ENCODE data around the gene SAC3D1.

SAC3D1 gene

DNA sequence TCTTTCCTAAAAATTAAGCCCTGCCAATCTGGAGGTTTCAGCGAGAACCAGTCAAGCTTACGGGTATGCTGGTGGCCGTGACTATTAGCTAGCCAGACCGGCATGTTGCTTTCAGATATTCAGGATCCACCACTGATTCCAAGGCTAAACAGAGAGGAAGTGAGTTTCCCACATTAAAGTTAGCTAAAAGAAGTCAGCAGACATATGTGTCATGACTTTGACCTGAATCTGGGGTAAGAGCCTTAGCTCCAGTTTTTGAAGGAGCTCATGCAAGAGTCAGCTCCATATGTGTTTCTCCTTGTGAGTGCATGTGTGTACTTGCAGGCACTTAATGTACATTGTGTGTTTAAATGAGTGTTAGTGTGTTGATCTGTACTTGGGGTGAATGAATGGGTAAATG is 44.4 kb downstream of the SAC3D1 start:
- H3K36me3 ChIP-seq (ENCODE audit: control insufficient read depth, insufficient read depth, low read length), result peaks cover 31% of the 10 kb centered on the region
- no peak for DNase-seq

DNA sequence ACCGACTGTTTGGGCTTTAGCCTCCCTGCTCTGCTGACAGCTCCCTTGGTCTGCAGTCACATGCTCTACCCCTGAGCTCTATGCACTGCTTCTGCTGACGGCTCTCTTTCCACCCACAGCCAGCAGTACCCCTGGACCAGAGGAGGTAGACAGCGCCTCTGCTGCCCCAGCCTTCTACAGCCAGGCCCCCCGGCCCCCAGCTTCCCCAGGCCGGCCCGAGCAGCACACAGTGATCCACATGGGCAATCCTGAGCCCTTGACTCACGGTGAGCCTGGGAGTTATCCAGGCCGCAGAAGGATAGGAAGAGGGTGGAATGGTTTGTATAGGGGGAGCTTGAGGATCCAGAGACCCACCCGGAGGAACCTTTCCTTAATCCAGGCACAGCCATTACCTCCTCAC is 45.8 kb downstream of the SAC3D1 start:
- H3K27ac ChIP-seq (ENCODE audit: insufficient read depth, low read length, poor library complexity, severe bottlenecking), result no peak overlapping the region
- no peaks in the 10 kb centered on the region for H3K9me3 ChIP-seq (ENCODE audit: control insufficient read depth, low read length)
- no peak overlapping the region for H3K4me3 ChIP-seq (ENCODE audit: insufficient read depth, low read depth, low read length, poor library complexity, severe bottlenecking)
- DNase-seq, result no peak
- peaks cover 31% of the 10 kb centered on the region for H3K36me3 ChIP-seq (ENCODE audit: control insufficient read depth, insufficient read depth, low read length)
- no peaks in the 10 kb centered on the region for H3K27me3 ChIP-seq (replicated peaks; ENCODE audit: control insufficient read depth, insufficient read depth, low read length, poor library complexity, severe bottlenecking)
- H3K4me1 ChIP-seq (ENCODE audit: control insufficient read depth, insufficient read depth, low read length, poor library complexity, severe bottlenecking), result peaks cover 16% of the 10 kb centered on the region

More for the DNA sequence above, 44.4 kb downstream of the SAC3D1 start:
- Histone ChIP-seq H3K4me1 (ENCODE audit: control insufficient read depth, insufficient read depth, low read length, poor library complexity, severe bottlenecking) (peaks cover 16% of the 10 kb centered on the region), H3K27ac (ENCODE audit: insufficient read depth, low read length, poor library complexity, severe bottlenecking) (no peak overlapping the region), H3K4me3 (ENCODE audit: insufficient read depth, low read depth, low read length, poor library complexity, severe bottlenecking) (no peak overlapping the region), H3K9me3 (ENCODE audit: control insufficient read depth, low read length) (no peaks in the 10 kb centered on the region), H3K27me3 (replicated peaks; ENCODE audit: control insufficient read depth, insufficient read depth, low read length, poor library complexity, severe bottlenecking) (no peaks in the 10 kb centered on the region)

DNA sequence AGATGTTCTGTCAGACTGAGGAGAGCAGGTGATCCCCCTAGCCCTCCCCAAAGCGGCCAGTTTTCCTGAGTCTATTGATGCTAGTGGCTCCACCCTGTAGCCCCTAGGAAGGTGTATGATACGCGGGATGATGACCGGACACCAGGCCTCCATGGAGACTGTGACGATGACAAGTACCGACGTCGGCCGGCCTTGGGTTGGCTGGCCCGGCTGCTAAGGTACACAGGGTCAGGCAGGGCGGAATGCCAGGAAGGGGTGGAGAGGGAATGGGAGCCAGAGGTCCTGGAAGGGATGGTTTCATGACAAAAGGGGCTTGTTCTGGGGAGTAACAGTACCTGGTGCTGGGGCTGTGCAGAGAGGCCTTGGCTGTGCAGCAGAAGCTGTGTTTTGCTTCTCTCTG is 46.2 kb downstream of the SAC3D1 start:
- H3K36me3 ChIP-seq (ENCODE audit: control insufficient read depth, insufficient read depth, low read length), result peaks cover 31% of the 10 kb centered on the region
- no peaks in the 10 kb centered on the region for H3K27me3 ChIP-seq (replicated peaks; ENCODE audit: control insufficient read depth, insufficient read depth, low read length, poor library complexity, severe bottlenecking)
- H3K27ac ChIP-seq (ENCODE audit: insufficient read depth, low read length, poor library complexity, severe bottlenecking), result no peak overlapping the region

DNA sequence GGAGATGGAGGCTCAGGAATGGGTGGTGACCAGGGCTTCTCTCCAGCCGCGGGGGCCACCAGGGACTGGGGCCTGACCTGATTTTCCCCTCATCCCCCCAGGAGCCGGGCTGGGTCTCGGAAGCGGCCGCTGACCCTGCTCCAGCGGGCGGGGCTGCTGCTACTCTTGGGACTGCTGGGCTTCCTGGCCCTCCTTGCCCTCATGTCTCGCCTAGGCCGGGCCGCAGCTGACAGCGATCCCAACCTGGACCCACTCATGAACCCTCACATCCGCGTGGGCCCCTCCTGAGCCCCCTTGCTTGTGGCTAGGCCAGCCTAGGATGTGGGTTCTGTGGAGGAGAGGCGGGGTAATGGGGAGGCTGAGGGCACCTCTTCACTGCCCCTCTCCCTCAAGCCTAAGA is 46.8 kb downstream of the SAC3D1 start:
- no peak for DNase-seq
- Histone ChIP-seq H3K27me3 (replicated peaks; ENCODE audit: control insufficient read depth, insufficient read depth, low read length, poor library complexity, severe bottlenecking) (no peaks in the 10 kb centered on the region), H3K4me3 (ENCODE audit: insufficient read depth, low read depth, low read length, poor library complexity, severe bottlenecking) (no peak overlapping the region), H3K36me3 (ENCODE audit: control insufficient read depth, insufficient read depth, low read length) (peaks cover 31% of the 10 kb centered on the region), H3K4me1 (ENCODE audit: control insufficient read depth, insufficient read depth, low read length, poor library complexity, severe bottlenecking) (peaks cover 16% of the 10 kb centered on the region), H3K27ac (ENCODE audit: insufficient read depth, low read length, poor library complexity, severe bottlenecking) (no peak overlapping the region), H3K9me3 (ENCODE audit: control insufficient read depth, low read length) (no peaks in the 10 kb centered on the region)

More for the DNA sequence above, 46.2 kb downstream of the SAC3D1 start:
- no peak for DNase-seq
- Histone ChIP-seq H3K9me3 (ENCODE audit: control insufficient read depth, low read length) (no peaks in the 10 kb centered on the region), H3K4me3 (ENCODE audit: insufficient read depth, low read depth, low read length, poor library complexity, severe bottlenecking) (no peak overlapping the region), H3K4me1 (ENCODE audit: control insufficient read depth, insufficient read depth, low read length, poor library complexity, severe bottlenecking) (peaks cover 16% of the 10 kb centered on the region)

DNA sequence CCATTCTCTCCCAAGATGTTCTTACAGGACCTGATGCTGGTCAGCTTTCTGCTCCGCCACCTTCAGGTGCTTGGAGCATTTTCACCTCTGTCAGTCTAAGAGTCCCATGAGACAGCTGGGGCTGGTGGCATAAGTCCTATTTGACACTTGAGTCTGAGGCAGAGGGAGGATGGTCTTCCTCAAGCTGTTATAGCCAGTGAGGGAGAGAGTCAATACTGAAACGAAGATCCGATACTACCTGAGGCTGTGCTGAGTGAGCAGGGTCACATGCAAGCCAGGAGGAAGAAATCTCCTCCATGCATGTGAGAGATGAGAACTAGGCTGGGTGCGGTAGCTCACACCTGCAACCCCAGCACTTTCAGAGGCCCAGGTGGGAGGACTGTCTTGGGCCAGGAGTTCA is 48.6 kb downstream of the SAC3D1 start:
- Histone ChIP-seq H3K27ac (ENCODE audit: insufficient read depth, low read length, poor library complexity, severe bottlenecking) (no peak overlapping the region), H3K27me3 (replicated peaks; ENCODE audit: control insufficient read depth, insufficient read depth, low read length, poor library complexity, severe bottlenecking) (no peaks in the 10 kb centered on the region), H3K36me3 (ENCODE audit: control insufficient read depth, insufficient read depth, low read length) (peaks cover 31% of the 10 kb centered on the region), H3K4me3 (ENCODE audit: insufficient read depth, low read depth, low read length, poor library complexity, severe bottlenecking) (no peak overlapping the region), H3K4me1 (ENCODE audit: control insufficient read depth, insufficient read depth, low read length, poor library complexity, severe bottlenecking) (peaks cover 8% of the 10 kb centered on the region), H3K9me3 (ENCODE audit: control insufficient read depth, low read length) (no peaks in the 10 kb centered on the region)
- no peak for DNase-seq

DNA sequence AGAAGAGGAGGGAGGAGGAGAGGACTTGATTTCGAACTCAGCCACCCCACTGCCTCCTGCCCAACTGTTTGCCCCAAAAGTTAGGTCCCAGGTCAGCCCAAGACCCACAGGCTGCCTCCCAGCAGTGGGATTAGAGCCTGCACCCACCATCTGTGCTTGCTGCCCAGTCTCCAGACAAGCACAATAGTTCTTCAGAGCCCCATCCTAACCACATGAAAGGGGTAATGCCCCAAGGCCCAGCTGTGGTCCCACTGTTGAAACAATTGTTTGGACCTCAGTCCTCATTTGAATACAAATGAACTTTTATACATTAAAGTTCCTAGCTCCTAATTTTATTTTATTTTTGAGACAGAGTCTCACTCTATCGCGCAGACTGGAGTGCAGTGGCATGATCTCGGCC is 49.6 kb downstream of the SAC3D1 start:
- H3K4me1 ChIP-seq (ENCODE audit: control insufficient read depth, insufficient read depth, low read length, poor library complexity, severe bottlenecking), result peaks cover under 1% of the 10 kb centered on the region
- H3K4me3 ChIP-seq (ENCODE audit: insufficient read depth, low read depth, low read length, poor library complexity, severe bottlenecking), result no peak overlapping the region
- no peaks in the 10 kb centered on the region for H3K27me3 ChIP-seq (replicated peaks; ENCODE audit: control insufficient read depth, insufficient read depth, low read length, poor library complexity, severe bottlenecking)
- no peak for DNase-seq
- no peak overlapping the region for H3K27ac ChIP-seq (ENCODE audit: insufficient read depth, low read length, poor library complexity, severe bottlenecking)
- H3K36me3 ChIP-seq (ENCODE audit: control insufficient read depth, insufficient read depth, low read length), result peaks cover 31% of the 10 kb centered on the region
- H3K9me3 ChIP-seq (ENCODE audit: control insufficient read depth, low read length), result no peaks in the 10 kb centered on the region
